NCI-H2081 treated with DMSO at 0.1 percent for 48 hours (cell line): ENCODE measurements around the gene ZNF536.
"Not testable (repeated sequence)": the region's sequence is repeated elsewhere in the genome, so short reads cannot be mapped to it uniquely, and the experiment has no call there.

Experiments
- DNase-seq: peaks from one replicate; lab custom pipeline; 2025; lab: John Stamatoyannopoulos, UW

The ZNF536 gene

GRCh38 chr19:30446850-30447552 is 74.8 kb downstream of the ZNF536 start:
- DNase-seq = no peak

GRCh38 chr19:30447553-30447870 is 75.3 kb downstream of the ZNF536 start:
- DNase-seq = no peak

GRCh38 chr19:30448386-30449077 is 76.3 kb downstream of the ZNF536 start:
- DNase-seq = no peak

GRCh38 chr19:30449078-30449590 is 77.0 kb downstream of the ZNF536 start:
- DNase-seq = no peak

DNA sequence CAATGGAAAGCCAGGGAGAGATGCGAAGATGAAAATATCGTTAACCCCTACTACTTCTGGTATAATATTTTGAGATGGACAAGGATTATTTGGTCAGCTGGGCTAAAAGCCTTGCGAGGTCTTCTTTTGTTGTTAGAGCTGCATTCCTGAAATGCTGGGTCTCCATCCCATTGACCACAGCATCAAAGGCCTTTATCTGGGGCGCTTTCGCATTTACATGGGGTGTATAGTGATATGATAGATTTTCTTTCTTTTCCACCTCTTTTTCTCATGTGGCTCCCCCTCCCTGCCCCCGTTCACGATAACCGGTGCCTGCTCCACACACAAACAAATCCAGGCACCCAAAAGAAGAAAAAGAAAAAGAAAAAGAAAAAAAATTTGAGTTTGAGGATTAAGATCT is 77.5 kb downstream of the ZNF536 start:
- DNase-seq = no peak

DNA sequence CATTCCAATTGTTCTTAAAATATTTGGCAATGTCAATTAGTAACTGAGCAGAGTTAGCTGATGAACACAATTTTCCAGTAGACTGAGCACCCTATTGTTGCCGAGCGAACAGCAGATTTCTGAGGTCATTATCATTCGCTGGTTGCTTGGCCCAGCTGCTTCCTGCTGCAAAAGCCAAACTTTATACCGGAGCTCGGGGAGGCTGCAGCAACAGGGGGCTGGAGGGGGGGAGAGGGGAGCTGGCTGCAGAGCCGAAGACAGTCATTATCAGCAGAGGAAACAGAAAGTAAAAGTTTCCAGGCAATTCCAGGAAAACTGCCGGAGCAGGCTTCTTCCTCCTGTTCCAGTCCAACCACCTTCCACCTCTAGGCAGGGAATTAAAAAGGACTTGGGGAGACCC is 77.9 kb downstream of the ZNF536 start:
- no peak for DNase-seq

DNA sequence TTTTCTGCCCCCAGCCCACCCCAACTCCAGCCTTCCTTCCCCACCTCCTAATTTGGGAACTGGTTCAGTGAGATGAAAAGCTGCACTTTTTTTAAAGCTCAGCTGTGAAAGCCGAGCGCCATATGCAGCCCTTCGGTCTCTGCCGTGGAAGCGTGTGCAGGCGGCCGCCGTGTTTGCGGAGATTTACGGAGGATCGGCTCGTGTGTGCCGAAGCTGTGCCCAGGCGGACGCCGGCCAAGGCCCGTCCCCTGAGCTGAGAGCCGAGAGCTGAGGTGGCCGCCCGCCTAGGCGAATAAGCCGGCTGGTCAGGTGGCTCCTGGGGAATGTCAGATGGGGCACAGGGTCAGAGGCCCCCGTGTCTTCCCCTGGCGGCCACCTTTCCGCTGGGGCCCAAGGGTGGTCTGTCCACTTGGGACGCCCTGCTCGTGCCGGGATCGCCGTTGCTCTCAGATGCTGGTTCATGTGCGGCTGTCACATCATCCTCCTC is 78.7 kb downstream of the ZNF536 start:
- DNase-seq = no peak

DNA sequence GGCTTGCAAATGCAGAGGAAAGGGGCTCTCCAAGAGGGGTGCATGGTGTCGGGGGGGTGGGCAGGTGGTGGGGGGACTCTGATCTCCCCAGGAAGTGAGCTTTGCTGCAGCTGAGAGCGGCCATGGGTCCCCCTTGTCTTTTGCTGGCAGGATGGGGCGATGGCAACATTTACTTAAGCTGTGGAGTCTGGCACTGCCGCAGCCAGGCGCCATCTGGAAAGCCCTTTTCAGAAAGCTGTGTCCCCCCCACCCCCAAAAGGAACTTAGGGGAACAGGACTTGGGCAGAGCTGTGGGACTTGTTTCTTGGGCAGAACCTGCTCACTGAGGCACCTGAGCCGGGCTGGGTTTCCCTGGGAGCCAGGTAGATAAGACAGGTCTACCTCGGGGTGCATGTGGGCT is 80.7 kb downstream of the ZNF536 start:
- DNase-seq = no peak

GRCh38 chr19:30453743-30454142 is 81.6 kb downstream of the ZNF536 start:
- no peak for DNase-seq

DNA sequence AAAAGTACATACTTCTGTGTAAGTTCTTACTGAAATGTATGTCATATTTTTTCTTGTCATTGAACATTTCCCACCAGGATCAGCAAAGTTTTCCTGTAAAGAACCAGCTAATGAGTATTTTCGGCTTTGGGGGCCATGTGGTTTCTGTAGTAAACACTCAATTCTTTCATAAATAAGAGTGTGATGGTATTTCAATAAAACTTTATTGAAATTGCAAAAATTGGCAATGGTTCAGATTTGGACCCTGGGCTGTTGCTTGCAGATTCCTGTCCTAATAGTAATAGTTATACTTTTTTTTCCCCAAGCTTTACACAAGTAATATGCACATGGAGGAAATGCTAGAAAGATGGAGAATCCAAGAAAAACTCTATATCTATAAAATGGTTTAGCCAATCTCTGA is 83.7 kb downstream of the ZNF536 start:
- no peak for DNase-seq

- no peak for DNase-seq
These were observed 85.3 kb downstream of the ZNF536 start for GRCh38 chr19:30457484-30457883.

GRCh38 chr19:30459859-30460258 is 87.7 kb downstream of the ZNF536 start:
- DNase-seq = no peak

GRCh38 chr19:30464162-30464561 is 92.0 kb downstream of the ZNF536 start:
- DNase-seq = no peak

DNA sequence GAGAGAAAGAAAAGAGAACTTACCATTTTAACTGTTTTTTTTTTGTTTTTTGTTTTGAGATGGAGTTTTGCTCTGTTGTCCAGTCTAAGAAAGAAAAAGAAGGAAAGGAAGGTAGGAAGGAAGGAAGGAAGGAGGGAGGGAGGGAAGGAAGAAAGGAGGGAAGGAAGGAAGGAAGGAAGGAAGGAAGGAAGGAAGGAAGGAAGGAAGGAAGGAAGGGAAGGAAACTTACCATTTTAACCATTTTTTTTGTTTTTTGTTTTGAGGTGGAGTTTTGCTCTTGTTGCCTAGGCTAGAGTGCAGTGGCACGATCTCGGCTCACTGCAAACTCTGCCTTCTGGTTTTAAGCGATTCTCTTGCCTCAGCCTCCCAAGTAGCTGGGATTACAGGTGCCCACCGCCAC is 94.4 kb downstream of the ZNF536 start:
- DNase-seq = not testable (repeated sequence)

DNA sequence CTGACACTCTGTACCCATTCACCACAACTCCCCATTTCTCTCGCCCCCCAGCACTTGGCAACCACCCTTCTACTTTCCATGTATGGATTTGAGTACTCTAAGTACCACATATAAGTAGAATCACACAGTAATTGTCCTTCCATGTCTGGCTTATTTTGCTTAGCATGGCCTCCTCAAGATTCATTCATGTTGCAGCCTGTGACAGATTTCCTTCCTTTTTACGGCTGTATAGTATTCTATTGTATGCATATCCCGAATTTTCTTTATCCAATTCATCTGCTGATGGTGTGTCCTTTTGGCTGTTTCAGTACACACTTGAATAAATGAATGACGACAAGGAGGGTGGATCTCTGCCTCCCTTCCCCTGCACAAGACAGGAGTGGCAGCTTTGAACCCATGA is 95.1 kb downstream of the ZNF536 start:
- no peak for DNase-seq

- no peak for DNase-seq
These were observed 97.6 kb downstream of the ZNF536 start for GRCh38 chr19:30469774-30470173.

GRCh38 chr19:30471441-30471840 is 99.3 kb downstream of the ZNF536 start:
- DNase-seq = no peak

DNA sequence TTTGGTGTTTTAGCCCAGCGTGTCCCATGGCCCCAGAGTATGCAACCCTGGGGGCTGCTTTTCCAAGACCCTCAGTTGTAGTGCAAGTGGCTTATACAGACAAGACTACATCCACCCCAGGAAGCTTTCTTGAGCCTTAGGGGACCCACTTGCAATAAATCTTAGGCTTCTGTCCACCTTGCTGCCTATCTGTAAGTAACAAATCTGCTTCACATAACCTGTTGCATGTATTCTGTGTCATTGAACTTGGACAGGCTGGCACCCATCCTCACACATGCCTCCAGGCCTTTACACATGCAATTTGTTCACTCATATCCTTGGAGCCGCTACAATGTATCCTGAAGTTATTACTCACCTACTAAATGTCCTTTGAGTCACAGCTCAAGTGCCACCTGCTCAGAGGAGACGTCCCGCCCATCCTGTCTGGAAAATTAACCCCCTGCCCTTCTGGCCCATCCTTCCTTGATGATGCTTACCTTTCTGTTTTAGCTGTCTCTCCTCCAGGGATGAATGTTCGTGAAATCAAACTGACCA is 101.2 kb downstream of the ZNF536 start:
- DNase-seq = no peak

- no peak for DNase-seq
These were observed 104.8 kb downstream of the ZNF536 start for GRCh38 chr19:30476997-30477396.

GRCh38 chr19:30479231-30479630 is 107.0 kb downstream of the ZNF536 start:
- DNase-seq = no peak

DNA sequence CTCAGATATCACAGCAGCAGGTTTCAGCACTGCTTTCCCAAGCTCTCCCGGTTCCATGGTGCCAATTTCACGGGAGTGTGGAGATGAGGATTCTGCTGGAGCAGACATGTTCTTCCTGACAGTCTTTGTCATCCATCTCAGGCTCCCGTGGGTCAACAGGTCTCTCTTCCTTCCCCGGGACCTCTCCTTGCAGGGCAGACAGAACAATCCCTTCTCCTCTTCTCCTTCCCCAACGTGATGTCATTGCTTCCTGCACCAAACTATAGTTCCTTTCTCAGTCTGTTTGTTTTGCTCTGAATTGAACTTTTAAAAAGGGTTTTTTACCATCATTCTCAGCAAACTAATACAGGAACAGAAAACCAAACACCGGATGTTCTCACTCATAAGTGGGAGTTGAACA is 107.9 kb downstream of the ZNF536 start:
- DNase-seq = no peak

DNA sequence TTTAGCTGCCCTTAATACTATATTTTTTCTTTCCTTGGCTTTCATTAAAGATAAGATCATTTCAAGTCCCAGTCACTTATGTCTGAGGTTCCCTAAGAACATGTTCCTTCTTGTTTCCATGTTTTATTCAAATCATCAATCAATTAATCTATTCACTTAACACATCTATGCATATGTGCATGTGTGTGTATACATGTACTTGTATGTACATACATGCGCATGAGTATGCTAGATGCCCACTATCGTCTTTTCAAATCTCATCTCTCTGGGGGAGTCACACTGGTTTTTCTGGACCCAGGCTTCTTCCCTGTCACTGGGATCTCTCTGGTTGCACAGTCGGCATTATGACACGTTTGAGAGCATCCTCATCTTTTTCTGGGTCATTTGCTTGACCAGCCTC is 108.9 kb downstream of the ZNF536 start:
- DNase-seq = no peak

DNA sequence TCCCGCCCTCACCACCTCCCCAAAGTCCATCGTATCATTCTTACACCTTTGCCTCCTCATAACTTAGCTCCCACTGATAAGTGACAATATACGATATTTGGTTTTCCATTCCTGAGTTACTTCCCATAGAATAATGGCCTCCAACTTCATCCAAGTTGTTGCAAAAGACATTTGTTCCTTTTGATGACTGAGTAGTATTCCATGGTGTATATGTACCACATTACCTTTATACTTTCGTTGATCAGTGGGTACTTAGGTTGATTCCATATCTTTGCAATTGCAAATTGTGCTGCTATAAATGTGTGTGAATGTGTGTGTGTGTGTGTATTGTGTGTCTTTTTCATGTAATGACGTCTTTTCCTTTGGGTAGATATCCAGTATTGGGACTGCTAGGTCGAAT is 109.6 kb downstream of the ZNF536 start:
- DNase-seq = no peak
